Measurements from ENCODE around the gene TMEM263.

The TMEM263 gene

GRCh38 chr12:106947461-106947860 is 8.2 kb upstream of the TMEM263 start:
- Histone ChIP-seq H3K27me3 (no peaks in the 10 kb centered on the region), H3K36me3 (no peaks in the 10 kb centered on the region), H3K27ac (no peak overlapping the region), H3K4me1 (no peaks in the 10 kb centered on the region), H3K4me3 (no peak overlapping the region), H3K9me3 (no peaks in the 10 kb centered on the region)
- intact Hi-C loops (cut with DNase I; ENCODE audit: low total_unique reads) = no loop called here
- TF ChIP-seq CTCF (IDR thresholded peaks at IDR 0.05) = no peak
- DNase-seq = no peak

GRCh38 chr12:106950591-106950990 is 5.1 kb upstream of the TMEM263 start:
- Histone ChIP-seq H3K27me3 (no peaks in the 10 kb centered on the region), H3K4me3 (no peak overlapping the region), H3K9me3 (no peaks in the 10 kb centered on the region), H3K36me3 (no peaks in the 10 kb centered on the region), H3K27ac (no peak overlapping the region), H3K4me1 (peaks cover 0 to 11% (median 6%) of the 10 kb centered on the region in 4 donors)
- TF ChIP-seq CTCF (IDR thresholded peaks at IDR 0.05) = no peak
- intact Hi-C loops (cut with DNase I; ENCODE audit: low total_unique reads) = no loop called here
- no peak for DNase-seq

GRCh38 chr12:106953352-106954250 is 2.1 kb upstream of the TMEM263 start:
- no peaks in the 10 kb centered on the region for H3K9me3 ChIP-seq
- H3K27ac ChIP-seq = no peak overlapping the region
- intact Hi-C loops (cut with DNase I; ENCODE audit: low total_unique reads) = no loop called here

GRCh38 chr12:106954462-106955376 is 988 bp upstream of the TMEM263 start:
- Histone ChIP-seq H3K9me3 (no peaks in the 10 kb centered on the region), H3K4me3 (peak overlapping the region; percentile 95 to 97), H3K4me1 (peaks cover 0 to 38% (median 24%) of the 10 kb centered on the region in 4 donors), H3K36me3 (no peaks in the 10 kb centered on the region), H3K27ac (peak overlapping the region; percentile 100), H3K27me3 (no peaks in the 10 kb centered on the region)
- peak; percentile 38 to 76 for DNase-seq
- intact Hi-C loops (cut with DNase I; ENCODE audit: low total_unique reads) = no loop called here
- TF ChIP-seq CTCF (IDR thresholded peaks at IDR 0.05) = no peak

More at GRCh38 chr12:106953352-106954250, 2.1 kb upstream of the TMEM263 start:
- Histone ChIP-seq H3K27me3 (no peaks in the 10 kb centered on the region), H3K4me3 (no peak overlapping the region), H3K4me1 (peaks cover 0 to 27% (median 18%) of the 10 kb centered on the region in 4 donors), H3K36me3 (no peaks in the 10 kb centered on the region)
- no peak for TF ChIP-seq CTCF (IDR thresholded peaks at IDR 0.05)
- DNase-seq = no peak

GRCh38 chr12:106956048-106956578 is 406 bp downstream of the TMEM263 start:
- H3K4me1 ChIP-seq = peaks cover 0 to 50% (median 26%) of the 10 kb centered on the region in 4 donors

More at GRCh38 chr12:106956048-106956578, 406 bp downstream of the TMEM263 start:
- intact Hi-C loops (cut with DNase I; ENCODE audit: low total_unique reads) = loop anchor here (2.0 kb wide), 2 partner anchors 31 to 137 kb away; partner anchors contain the start of genes CRY1 and MTERF2
- H3K36me3 ChIP-seq = no peaks in the 10 kb centered on the region
- no peaks in the 10 kb centered on the region for H3K27me3 ChIP-seq
- peak; percentile 2 to 14 for TF ChIP-seq CTCF (IDR thresholded peaks at IDR 0.05)
- H3K9me3 ChIP-seq = no peaks in the 10 kb centered on the region
- H3K4me3 ChIP-seq = peak overlapping the region; percentile 95 to 97
- peak; percentile 71 to 88 for DNase-seq
- H3K27ac ChIP-seq = peak overlapping the region; percentile 100

Measured in tibial artery (tissue), 4 donors.